Regular cardiac myocyte (primary cell): ENCODE measurements around the gene RHD. TPM values are rescaled to one million over a fixed set of nuclear protein-coding genes. Genes with fewer than 3 reads are reported as not detected.

Experiments used
- total RNA-seq: library from RNA; depleted of rRNA; stranded (reverse); fragments of >200 nt; gene quantifications from 2 replicates; pipeline ENCODE4 v1.2.3, GENCODE V29; 2014

Gene RHD
- total RNA-seq = under 0.01 TPM in 1 of 2 replicates, not detected in the other

DNA sequence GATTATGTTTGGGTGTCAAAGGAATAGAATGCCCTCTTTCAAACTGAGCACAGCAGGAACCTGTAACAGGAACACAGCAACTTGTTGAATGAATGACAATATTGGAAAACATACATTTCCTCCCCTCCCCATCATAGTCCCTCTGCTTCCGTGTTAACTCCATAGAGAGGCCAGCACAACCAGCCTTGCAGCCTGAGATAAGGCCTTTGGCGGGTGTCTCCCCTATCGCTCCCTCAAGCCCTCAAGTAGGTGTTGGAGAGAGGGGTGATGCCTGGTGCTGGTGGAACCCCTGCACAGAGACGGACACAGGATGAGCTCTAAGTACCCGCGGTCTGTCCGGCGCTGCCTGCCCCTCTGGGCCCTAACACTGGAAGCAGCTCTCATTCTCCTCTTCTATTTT lies at the start of gene RHD:
Gene RHD (plus strand): TSS at position 272 of the 400 bp plus-strand sequence. CDS start 39 bp downstream, at position 311.

DNA sequence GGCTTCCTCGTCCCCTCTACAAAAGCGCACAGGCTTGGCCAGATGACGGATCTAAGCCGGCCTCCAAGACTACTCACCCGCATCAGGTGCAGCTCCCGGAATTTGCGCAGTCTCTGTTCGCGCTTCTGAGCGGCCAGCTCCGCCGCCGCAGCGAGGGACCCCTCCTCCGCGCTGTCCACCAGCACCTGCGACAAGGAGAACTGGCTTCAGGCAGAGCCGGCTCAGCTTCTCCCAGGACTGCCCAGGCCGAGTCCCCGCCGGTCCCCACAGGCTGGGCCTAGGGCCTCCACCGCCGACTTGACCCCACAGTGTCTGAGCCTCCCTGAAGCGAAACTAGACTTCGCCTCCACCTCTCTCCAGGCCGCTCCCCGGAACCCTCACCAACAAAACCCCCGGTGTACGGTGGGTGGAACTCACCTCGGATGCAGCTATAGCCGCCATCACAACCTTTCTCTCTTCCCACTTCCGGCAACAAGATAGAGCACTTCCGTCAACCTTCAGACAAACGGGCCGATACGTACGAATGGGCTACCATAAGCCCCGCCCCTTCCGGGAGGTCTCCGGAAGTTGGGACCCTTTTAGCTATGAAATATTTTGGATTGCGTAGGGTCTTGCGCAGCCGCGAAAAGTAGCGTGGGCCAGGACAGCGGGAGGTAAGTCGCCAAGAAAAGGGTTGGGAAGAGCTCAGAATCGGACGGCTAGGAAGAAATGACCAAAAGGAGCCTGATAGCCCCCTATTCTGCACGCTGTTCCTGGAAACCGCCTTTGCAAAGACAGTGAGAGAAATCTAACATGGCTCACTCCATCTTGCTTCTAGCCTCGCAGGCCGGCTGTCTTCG lies 40.1 kb upstream of the RHD start, which contains the start of gene SYF2:
Gene SYF2 (minus strand): TSS at position 476 of the 839 bp plus-strand sequence. CDS start 35 bp downstream, at position 441.

DNA sequence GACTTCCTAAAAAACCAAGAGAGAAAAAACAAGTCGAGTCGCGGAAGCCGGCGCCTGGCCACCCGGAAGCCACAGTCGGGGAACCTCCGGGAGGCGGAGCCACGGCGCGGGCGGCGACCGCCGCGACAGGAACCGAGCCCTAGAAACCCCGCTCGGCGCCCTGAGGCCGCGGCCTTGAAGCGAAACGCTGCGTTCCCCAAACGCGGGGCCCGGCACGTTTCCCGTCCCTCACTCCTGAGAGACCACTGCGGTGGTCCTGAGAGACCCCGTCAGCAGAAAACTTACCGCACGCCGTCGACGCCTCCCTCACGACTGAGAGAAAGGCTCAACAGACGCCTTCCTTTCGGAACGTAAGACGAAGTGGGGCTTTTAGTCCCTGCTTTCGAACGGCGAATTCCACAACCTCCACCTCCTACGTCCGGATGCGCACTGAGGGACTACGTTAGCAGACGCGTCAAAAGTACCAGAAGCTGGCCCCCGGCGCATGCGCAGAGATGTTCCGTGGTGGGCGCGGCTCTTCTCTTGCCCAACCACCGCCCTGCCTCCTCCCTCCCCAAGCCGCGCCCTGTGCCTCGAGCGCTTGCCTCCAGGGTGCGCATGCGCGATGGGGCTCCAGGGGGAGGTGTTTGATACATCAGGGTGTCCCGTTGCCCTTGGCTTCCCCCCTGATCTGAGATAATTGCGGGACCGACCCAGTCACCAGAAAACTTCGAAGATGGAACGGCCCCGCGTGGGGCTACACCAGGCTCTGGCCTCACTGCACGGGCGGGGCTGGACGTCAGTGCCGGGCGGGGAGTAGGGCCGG lies 25.1 kb upstream of the RHD start, which contains the start of gene RSRP1:
Gene RSRP1 (minus strand): TSS at position 431 of the 805 bp plus-strand sequence. CDS start 491 bp downstream, outside the sequence.

GRCh38 chr1:25338188-25338981 lies 66.1 kb downstream of the RHD start, which contains the start of gene TMEM50A:
Gene TMEM50A (plus strand): TSS chr1:25338334. CDS start chr1:25340487, 2,153 bp downstream.

Other genes with a start within 250 kb of the RHD start
- 32.4 and 52.1 TPM in 2 replicates for gene SYF2, start 40.0 kb upstream of the RHD start, total RNA-seq
- gene RSRP1, start 25.1 kb upstream of the RHD start, total RNA-seq = 101 and 162 TPM in 2 replicates
- gene TMEM50A, start 65.8 kb downstream of the RHD start, total RNA-seq = 172 and 197 TPM in 2 replicates
- 1.2 and 1.7 TPM in 2 replicates for gene RHCE, start 148.3 kb downstream of the RHD start, total RNA-seq
- gene MACO1, start 158.4 kb downstream of the RHD start, total RNA-seq = 15.0 and 17.5 TPM in 2 replicates